BJ (cell line): ENCODE results near the gene SLC35B3. TPM values are rescaled to one million over a fixed set of nuclear protein-coding genes. Genes with fewer than 3 reads are reported as not detected.

Experiments used
- CTCF ChIA-PET: fragments of 350-600 bp; formaldehyde crosslinking; extraction: SDS; loops from one replicate; lab custom pipeline; 2021; ENCODE audit warnings: antibody characterized with exemption, inconsistent platforms; lab: Yijun Ruan, JAX
- POLR2A ChIA-PET: fragments of 300-600 bp; sonication (Branson Sonifier 250); formaldehyde crosslinking; extraction: SDS; loops from one replicate; lab custom pipeline; 2021; ENCODE audit warnings: antibody characterized with exemption; lab: Charles Lee
- DNase-seq: peaks from one replicate; pipeline ENCODE4 v3.0.0-alpha.2; 2011; ENCODE audit warnings: low read depth
- H3K27me3 ChIP-seq: 2 replicates; pipeline ENCODE4 v1.6.0; 2011; ENCODE audit warnings: low read length; ENCODE audit not compliant: control insufficient read depth, insufficient read depth
- H3K36me3 ChIP-seq: 2 replicates; pipeline ENCODE4 v1.5.1; 2011; ENCODE audit warnings: low read length; ENCODE audit not compliant: control insufficient read depth, insufficient read depth
- H3K4me3 ChIP-seq: 2 replicates; pipeline ENCODE4 v1.5.1; 2011; ENCODE audit warnings: low read depth, mild to moderate bottlenecking, control low read depth, low read length
- polyA plus RNA-seq: library from polyadenylated mRNA; depleted of rRNA; stranded (reverse); fragments of >200 nt; gene quantifications from 2 replicates; pipeline ENCODE4 v1.2.3, GENCODE V29; 2011
- TF ChIP-seq, protein P1 (sequence below): IDR thresholded peaks from 2 replicates; pipeline ENCODE4 v1.5.1; 2011; ENCODE audit warnings: low read depth, mild to moderate bottlenecking, control low read depth, inconsistent platforms, low read length, moderate library complexity; ENCODE audit not compliant: insufficient read depth

SLC35B3 gene
- polyA plus RNA-seq, 1 experiment: 18.5 TPM

DNA sequence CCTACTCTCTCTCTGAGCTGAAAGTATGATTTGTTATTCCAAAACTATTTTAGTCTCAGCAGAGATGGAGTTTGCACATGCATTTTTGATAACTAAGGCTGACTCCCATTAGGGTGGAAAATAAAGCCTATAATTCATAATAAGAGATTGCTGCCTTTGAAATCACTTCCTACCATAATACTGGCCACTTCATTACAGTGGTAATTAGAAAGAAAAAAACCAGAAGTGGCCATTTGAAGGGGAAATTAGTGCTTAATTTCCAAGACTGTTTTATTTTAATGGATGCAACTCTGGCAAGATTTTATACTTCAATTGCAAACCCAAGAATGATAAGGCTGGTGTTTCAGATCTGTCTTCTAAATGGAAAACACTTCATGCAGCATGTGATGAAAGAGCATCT lies 43.4 kb downstream of the SLC35B3 start:
- TF ChIP-seq, protein P1, sequence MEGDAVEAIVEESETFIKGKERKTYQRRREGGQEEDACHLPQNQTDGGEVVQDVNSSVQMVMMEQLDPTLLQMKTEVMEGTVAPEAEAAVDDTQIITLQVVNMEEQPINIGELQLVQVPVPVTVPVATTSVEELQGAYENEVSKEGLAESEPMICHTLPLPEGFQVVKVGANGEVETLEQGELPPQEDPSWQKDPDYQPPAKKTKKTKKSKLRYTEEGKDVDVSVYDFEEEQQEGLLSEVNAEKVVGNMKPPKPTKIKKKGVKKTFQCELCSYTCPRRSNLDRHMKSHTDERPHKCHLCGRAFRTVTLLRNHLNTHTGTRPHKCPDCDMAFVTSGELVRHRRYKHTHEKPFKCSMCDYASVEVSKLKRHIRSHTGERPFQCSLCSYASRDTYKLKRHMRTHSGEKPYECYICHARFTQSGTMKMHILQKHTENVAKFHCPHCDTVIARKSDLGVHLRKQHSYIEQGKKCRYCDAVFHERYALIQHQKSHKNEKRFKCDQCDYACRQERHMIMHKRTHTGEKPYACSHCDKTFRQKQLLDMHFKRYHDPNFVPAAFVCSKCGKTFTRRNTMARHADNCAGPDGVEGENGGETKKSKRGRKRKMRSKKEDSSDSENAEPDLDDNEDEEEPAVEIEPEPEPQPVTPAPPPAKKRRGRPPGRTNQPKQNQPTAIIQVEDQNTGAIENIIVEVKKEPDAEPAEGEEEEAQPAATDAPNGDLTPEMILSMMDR: no peak
- POLR2A ChIA-PET: no interaction called here
- Histone ChIP-seq H3K36me3 (no peaks in the 10 kb centered on the region), H3K4me3 (no peak overlapping the region), H3K27me3 (no peaks in the 10 kb centered on the region)
- DNase-seq: no peak
- CTCF ChIA-PET: no interaction called here

DNA sequence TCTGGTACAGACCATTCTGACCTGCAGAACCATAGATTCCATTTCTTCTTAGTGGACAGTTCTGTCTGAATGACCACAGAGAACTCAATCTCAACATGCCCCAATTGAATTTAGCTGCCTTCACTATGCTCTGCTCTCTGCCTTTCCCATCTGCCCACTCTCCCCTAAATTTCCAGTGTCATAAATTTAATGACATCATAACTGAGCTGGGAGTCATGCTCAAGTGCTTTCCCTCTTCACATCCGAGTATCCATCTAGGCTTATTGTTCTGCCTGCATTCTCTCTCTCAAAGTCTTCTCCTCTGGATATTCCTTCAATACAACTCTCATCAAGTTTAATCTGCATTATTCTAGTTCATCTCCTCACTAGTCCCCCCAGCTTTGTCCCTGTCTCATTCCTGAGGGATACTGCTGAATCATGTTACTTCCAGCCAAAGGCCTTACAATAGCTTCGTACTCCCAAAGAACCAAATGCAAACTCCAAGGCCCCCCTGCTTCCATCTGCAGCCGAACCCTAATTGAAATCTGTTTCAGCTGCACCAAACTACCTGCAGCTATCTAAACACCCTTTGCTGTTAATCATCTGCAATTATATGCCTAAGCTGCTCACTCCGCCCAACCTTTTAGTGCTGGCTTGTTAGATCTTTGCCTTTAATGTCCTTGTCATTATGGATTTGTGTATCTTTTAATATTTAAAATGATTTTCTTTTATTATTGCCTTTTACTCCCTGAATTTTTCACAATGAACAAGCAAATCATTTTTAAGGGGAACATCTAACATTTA lies 46.1 kb downstream of the SLC35B3 start:
- Histone ChIP-seq H3K27me3 (no peaks in the 10 kb centered on the region), H3K36me3 (no peaks in the 10 kb centered on the region), H3K4me3 (no peak overlapping the region)
- ChIA-PET CTCF (interaction anchor here (0.6 kb wide), 1 partner anchor 10 kb away, joined by 3 read pairs; no protein-coding TSS in a partner anchor), POLR2A (no interaction called here)
- TF ChIP-seq, protein P1: no peak
- DNase-seq: no peak

DNA sequence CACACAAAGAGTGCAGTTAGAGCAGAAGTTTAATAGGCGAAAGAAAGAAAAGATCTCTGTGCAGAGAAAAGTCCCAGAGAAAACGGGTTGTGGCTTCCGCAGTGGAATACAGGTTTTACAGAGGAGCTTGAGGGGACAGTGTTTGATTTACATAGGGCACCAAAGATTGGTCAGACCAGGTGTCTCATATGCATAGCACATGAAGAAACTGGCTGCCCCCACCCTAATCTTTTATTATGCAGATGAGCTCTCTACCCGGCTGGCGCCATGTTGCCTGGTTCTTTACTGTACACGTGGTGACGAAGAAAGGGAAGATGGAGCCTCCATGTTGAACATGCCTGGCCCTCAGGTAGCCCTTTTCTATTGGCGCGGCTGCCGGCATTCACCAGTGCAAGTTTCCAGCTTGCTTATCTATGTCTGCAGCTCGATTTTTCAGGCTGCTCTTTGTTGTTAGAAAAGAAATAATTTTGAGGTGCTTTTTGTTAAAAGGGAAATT lies 47.4 kb downstream of the SLC35B3 start:
- Histone ChIP-seq H3K4me3 (no peak overlapping the region), H3K36me3 (no peaks in the 10 kb centered on the region), H3K27me3 (no peaks in the 10 kb centered on the region)
- DNase-seq: no peak
- POLR2A ChIA-PET: no interaction called here
- CTCF ChIA-PET: no interaction called here
- TF ChIP-seq, protein P1: no peak

DNA sequence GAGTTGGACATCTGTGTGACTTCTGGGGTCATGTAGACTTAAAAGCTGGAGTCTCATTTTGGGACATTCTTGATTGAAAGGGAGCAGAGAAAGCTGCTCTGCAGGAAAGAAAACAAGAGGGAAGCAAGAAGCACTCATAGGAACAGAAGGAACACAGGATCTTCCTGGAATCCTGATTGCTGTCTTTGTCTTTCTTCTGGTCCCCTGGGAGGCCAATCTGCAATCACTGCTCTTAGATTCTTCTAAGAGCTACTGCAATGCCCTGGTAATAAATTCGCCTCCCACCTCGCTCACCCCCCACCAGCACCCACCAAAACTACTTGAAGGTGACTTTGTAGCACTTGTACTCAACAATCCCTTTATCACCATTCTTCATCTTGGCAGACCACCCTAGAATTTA lies 51.8 kb downstream of the SLC35B3 start:
- POLR2A ChIA-PET: no interaction called here
- no peak for DNase-seq
- H3K27me3 ChIP-seq: no peaks in the 10 kb centered on the region
- H3K36me3 ChIP-seq: no peaks in the 10 kb centered on the region
- no peak overlapping the region for H3K4me3 ChIP-seq
- TF ChIP-seq, protein P1: no peak
- CTCF ChIA-PET: no interaction called here

DNA sequence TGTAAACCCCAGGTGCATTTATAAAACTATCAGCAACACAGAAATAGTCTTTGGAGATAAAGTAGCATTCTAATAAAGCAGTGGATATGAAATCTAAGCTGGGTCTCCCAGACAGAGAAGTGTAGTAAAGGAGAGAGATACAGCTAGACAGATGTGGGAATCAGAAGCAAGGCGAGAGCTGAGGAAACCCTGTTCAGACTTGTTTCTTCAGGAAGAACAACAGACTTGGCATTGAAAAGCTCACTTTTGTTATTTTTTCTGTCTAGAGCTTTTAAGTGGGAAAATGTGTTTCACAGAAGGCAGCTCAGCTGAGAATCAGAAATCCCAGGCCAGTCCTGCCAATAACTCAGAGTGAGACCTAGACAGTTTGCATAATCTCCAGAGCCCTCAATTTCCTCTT lies 52.9 kb downstream of the SLC35B3 start:
- no peaks in the 10 kb centered on the region for H3K36me3 ChIP-seq
- no peaks in the 10 kb centered on the region for H3K27me3 ChIP-seq
- POLR2A ChIA-PET: no interaction called here
- DNase-seq: no peak
- CTCF ChIA-PET: interaction anchor here (0.7 kb wide), 1 partner anchor 25 kb away, joined by 3 read pairs; no protein-coding TSS in a partner anchor
- TF ChIP-seq, protein P1: no peak
- H3K4me3 ChIP-seq: no peak overlapping the region
